ELR (cell line): ENCODE data around the gene HHAT.
"Not testable (repeated sequence)": the region's sequence is repeated elsewhere in the genome, so short reads cannot be mapped to it uniquely, and the experiment has no call there.

Source experiments
- DNase-seq: peaks from one replicate; pipeline ENCODE4 v3.0.0-alpha.2; 2015; ENCODE audit warnings: low read depth

HHAT gene

DNA sequence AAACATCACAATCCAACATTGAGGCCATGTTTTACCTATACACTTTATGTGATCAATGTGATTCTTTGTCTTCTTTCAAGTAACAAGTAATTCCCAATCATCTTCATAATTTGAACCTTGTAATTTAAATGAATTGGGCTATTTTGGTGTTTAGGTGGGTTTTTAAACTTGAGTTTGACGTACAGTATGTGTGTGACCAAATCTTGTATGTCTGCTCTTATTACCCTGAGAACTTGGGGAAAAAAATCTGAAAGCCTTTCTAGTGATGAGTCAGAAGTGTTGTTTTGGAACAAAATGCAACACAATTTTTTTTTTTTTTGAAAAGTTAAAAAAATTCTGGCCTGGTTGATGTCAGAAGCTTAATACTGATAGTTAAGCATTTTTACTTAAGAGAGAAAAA, 68.5 kb downstream of the HHAT start:
- no peak for DNase-seq

DNA sequence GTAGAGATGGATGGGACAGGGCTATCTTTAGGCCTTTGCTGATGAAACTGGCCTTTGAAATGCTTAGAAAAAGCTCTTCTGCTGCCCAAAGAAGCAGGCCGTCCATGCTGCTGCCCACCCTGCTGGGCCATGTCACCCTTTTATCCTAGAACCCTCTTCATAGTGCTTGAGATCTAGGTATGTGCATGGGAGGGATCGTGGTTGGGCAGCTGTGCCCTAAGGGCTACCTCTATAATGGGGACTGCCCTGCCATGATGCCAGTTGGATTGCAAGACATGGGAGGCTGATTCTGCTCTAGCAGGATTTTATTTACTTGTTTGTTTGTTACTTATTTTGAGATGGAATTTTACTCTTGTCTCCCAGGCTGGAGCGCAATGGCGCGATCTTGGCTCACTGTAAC, 69.0 kb downstream of the HHAT start:
- no peak for DNase-seq

DNA sequence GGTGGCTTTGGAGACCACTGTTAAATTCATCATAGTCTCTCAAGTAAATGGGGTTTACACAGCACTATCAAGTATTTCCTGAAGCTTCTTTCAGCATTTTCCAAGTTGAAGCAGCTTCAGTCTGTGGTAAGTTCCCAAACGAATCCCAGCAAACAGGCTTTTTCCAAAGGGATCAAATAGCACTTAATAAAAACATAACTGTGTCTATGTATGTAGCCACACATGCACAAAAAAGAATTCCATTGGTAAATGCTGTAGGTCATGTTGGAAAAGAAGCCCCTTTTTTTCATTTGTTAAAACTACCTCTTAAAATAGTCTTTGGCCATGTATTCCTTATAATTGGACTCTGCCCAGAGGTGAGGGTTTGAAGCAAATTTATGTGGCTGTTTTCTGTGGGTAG, 69.8 kb downstream of the HHAT start:
- no peak for DNase-seq

DNA sequence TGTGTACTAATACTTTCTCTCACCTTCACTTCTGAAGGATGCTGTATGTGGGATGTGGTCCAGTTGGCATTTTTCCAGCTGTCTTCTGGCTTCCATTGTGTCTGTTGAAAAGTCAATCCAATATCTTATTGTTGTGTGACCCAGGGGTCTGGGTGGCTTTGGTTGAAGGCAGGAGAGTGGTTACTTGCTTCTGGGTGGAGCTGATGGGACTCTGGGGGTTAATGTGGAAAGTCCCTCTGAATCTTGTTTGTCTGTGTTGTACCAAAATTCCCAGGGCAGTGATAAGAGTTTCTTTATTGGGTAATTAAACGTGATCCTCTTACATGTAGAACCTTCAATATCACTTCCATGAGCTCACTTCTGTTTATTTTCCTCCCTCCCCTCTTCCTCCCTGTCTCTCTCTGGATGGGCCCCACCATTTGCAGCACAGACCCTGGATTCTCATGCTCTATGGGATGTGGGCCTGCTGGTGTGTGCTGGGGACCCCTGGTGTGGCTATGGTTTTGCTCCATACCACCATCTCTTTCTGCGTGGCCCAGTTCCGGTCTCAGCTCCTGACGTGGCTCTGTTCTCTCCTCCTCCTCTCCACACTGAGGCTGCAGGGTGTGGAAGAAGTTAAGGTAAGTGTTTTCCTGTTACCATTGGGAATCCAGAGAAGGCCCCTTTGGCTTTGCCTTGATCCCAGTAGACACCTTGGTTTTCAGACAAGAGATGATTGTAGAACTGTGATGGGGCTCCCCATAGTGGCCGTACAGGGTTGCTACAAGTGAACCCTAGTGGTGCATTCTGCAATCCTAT, 71.5 kb downstream of the HHAT start:
- peak; percentile 83 for DNase-seq

DNA sequence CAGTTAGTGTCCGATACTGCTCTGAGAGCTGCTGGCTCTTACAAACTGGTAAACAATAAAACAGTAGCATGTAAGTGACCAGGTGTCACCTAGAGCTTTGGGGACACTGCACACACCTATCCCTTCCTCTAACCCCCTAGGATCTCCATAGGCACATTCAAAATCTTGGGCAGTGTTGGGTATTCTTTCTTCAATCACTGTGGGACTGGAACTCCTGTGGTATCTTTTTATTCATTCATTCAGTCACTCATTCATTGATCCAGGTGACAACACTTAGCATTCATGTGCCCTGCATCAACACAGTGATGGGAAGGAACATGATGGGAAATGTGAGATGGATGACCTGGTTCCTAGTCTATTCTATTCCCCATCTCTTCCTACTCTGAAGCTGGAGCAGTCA, 73.9 kb downstream of the HHAT start:
- DNase-seq, result no peak

DNA sequence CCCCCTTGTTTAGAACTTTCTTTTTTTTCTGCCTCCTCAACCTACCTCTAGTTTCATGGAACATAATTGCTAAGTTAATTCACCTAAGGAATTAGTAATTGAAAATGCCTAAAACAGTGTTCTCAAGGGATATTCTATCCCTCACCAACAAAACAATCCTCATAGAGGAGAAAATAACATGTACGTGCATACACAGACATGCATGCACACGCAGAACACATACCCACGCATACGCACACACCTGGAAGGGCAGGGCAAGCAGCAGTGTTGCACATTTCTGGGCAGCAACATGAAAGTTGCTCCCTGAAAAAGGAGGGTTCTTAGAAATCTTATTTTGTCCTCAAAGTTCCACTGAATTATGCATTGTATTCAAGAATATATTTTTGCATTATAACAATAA, 76.6 kb downstream of the HHAT start:
- DNase-seq, result no peak

DNA sequence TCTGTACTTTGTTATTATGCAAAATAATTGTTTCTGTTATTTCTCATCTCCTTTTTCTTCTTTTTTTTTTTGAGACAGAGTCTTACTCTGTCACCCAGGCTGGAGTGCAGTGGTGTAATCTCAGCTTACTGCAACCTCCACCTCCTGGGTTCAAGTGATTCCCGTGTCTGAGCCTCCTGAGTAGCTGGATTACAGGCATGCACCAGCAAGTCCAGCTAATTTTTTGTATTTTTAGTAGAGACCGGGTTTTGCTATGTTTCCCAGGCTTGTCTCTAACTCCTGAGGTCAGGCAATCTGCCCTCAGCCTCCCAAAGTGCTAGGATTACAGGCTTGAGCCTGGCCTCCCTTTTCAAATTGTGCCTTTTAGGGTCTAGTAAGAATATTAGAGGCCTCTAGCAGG, 77.6 kb downstream of the HHAT start:
- DNase-seq, result not testable (repeated sequence)

DNA sequence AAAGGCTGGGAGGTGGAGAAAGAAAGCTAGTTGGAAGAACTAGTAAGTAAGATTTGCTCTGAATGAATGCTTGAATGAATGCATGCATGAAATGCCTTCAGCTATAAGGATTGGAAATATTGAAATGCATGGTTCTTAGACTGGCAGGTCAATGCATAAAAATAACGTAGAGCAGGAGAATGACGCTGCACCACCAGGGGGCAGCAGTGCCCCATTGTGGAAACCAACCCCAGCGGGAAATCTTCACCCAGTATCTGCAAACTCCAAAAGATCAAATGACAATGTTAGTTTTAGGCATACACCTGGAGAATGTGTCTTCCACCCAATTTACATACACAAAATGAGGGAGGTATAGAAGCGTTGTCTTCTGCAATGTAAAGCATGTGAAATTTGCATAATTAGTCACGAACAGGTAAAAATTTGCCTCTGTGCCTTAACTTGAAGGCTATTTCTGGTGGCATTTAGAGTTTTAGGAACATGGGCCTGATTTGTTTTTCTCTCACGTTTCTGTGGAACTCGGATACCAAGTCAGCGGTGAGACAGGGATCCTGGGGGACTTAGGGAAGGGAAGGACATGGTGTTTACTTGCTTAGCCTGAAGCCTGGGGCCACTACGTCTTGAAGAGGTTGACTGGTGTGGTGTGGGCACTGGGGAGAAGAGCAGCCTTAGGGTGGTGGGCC, 78.6 kb downstream of the HHAT start:
- DNase-seq, result peak; percentile 72

DNA sequence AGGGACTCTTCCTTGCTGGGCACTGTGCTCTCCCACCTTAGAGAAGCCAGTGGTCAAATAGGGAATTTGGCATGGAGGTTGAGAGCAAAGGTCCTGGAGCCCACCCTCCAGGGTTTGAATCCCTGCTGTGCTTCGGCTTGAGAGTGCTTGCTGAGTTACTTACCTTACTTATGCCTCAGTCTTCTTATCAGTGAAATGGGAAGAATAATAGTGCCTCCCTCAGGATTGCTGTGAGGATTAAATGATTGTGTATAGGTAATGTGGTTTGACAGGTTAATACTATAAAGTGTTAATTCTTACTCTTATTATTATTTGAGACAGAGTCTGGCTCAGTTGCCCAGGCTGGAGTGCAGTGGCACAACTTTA, 79.2 kb downstream of the HHAT start:
- DNase-seq, result no peak

DNA sequence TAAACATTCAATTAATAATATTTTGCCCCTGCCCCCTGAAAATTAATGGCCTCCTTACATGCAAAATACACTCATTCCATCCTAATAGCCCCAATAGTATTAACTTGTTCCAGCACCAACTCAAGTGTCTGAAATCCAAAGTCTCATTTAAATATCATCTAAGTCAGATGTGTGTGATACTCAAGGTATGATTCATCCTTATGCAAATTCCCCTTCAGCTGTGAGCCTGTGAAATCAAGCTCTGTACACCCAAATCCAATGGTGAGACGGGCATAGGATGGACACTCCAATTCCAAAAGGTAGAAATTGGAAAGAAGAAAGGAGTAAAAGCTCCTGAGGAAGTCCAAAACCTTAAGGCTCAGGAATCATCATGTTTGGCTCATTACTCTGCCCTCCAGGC, 83.5 kb downstream of the HHAT start:
- no peak for DNase-seq

DNA sequence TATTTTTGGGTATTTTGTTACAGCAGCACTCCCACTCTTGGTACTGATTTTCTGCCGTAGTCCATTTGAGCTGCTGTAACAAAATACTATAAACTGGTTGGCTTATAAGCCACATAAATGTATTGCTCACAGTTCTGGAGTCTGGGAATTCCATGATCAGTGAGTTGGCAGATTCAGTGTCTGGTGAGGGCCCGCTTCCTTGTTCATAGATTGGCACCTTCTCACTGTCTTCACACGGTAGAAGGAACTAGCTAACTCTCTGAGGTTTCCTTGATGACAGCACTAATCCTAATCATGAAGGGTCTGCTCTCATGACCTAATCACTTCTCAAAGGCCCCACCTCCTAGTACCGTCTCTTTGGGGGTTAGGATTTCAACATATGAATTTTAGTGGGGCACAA, 85.2 kb downstream of the HHAT start:
- no peak for DNase-seq

DNA sequence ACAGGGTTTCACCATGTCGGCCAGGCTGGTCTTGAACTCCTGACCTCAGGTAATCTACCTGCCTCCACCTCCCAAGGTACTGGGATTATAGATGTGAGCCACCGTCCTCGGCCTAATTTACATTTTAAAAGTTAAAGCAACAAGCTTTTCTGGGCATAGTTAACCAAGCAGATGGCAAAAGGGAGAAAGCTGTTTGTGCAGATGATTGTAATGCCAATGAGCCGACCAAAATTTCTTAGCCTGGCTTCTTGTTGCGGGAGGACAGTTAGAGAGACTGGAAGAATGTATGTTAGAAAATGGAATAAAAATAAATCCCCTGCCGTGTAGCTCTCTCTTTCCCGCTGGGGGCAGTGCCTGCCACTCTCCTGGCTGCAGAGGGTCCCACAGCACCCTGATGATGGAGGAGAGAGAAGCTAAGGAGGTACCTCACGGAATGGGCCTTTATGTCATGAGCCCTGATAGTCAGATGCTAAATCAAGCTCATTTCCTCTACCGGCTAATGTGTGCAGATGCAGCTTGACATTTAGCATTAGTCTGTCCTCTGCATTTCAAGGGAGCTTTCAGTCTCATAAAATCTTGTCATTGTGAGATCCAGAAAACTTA, 87.2 kb downstream of the HHAT start:
- DNase-seq, result no peak

DNA sequence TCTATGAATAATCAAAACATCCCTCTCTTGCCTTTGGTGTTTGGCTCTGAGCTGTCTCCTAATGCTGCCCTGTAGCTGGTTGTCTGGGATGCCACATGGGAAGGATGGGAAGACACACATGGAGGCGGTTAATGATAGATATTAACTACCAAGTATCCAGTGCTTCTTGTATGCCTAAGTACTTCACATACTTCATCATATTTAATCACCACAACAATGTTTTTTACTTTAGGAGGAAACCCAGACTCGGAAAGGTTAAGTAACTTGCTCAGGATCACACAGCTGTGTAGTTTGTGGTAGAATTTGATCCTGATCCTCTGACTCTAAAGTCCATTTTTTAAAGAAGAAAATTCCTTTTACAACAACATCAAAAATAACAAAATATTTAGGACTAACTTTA, 88.0 kb downstream of the HHAT start:
- no peak for DNase-seq

DNA sequence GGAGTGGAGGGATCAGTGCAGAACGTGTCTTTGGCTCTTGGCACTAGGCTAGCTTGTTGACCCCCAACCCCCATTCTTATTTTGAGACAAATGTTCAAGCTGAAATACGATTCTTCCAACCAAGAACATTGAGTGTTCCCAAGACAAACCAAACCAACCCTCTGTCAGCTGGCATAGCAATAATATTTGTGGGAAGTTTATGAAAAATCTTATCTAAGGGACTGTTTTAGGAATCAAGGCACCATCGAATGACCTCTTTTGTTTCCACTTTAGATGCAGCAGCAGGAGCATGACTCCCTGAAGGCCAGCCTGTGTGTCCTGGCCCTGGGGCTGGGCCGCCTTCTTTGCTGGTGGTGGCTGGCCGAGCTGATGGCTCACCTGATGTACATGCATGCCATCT, 89.2 kb downstream of the HHAT start:
- no peak for DNase-seq

DNA sequence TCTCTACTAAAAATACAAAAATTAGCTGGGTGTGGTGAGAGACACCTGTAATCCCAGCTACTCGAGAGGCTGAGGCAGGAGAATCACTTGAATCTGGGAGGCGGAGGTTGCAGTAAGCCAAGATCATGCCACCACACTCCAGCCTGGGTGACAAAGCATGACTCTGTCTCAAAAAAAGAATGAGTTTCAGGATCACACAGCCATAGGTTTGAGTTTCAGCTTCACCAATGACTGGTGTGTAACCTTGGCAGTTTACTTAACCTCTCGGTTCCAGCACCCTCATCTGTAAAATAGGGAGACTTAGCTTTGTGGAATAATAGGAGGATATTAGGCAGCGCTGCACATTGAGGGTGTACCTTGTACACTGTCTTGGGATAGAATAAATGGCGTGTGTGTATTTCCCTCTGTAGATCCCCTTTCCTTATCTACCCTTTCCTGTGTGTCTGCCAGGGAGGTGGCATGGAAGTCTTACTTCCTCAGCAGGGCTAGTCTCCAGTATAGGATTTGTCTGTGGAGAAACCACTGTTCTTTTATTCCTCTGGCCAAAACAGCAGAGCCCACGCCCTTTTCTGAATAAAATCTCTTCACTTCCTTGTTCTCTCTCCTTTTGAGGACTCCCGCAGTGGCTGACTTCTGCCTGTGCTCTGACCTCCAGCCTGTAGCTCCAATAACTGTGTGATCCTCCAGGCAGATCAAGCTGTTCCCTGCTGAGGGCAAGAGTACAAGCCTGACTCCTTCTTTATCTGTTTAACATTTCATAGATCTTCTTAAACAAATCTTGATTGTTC, 90.4 kb downstream of the HHAT start:
- no peak for DNase-seq

DNA sequence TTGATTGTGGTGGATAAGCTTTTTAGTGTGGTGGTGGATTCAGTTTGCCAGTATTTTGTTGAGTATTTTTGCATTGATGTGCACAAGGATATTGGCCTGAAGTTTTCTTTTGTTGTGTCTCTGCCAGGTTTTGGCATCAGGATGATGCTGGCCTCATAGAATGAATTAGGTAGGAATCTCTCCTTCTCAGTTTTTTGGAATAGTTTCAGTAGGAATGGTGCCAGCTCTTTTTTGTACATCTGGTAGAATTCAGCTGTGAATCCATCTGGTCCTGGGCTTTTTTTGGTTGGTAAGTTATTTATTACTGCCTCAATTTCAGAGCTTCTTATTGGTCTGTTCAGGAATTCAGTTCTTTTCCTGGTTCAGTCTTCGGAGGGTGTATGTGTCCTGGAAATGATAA, 98.0 kb downstream of the HHAT start:
- not testable (repeated sequence) for DNase-seq

DNA sequence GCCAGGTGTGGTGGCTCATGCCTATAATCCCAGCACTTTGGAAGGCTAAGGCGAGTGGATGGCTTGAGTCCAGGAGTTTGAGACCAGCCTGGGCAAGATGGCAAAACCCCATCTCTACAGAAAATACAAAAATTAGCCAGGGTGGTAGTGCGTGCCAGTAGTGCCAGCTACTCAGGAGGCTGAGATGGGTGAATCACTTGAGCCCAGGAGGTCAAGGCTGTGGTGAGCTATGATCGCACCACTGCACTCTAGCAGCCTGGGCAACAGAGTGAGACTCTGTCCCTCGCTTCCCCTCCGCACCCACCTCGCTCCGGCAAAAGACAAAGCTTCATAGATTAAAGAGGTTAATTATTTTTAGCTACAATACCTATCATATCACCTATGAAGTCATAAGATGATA, 100.0 kb downstream of the HHAT start:
- DNase-seq, result no peak

DNA sequence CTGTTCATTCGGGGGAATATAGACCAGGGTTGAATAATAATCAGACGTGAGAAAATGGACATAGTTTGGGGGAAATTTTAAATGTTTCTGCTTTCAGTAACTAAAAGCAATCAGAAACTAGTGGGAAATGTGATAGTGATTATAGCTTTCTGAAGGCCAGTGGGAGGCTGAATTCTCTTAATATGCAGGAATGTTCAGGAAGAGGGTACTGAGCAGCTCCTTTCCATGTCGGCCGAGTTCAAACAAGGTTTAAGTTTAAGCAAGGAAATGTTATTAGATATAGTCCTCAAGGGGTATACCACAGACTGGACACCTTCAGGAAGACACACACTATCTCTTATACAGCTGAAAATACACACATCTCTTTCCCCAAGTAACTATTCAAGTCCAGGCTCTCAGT, 105.5 kb downstream of the HHAT start:
- DNase-seq, result no peak

DNA sequence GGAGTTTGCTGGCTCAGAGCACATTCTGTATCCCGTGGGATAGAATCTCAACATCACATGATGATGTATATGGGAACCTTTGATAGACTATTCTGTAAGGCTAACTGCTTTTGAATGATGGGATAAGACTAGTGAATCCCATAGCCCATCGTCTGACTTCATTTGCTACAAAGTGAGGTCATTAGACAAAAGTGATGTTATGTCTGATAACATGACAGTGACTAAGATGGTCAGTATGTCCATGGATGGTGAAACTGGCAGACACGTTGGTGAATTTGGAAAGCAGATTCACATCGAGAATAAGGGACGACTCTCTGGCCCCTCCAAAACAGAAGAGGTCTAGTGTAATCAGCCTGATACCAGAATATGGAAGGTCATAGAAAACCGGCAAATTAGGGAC, 108.4 kb downstream of the HHAT start:
- DNase-seq, result peak; percentile 33

DNA sequence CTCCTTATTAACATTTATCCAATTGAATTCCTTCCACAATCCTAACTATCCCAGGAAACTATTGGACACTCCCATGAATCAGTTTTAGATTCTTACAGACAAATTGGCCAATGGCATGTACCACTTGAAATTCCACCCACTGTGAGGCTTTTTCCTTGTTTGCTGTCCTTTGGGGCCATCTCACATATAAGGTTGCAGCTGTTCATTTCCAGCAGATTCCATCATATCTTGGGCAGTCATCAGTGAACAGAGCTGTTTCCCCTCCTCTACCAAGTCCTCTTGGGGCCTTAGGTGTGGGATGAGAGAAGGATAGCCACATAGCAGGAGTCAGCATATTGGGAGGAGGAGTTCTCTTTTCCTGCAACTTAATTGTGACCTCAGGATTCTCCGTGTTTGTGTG, 109.1 kb downstream of the HHAT start:
- no peak for DNase-seq

DNA sequence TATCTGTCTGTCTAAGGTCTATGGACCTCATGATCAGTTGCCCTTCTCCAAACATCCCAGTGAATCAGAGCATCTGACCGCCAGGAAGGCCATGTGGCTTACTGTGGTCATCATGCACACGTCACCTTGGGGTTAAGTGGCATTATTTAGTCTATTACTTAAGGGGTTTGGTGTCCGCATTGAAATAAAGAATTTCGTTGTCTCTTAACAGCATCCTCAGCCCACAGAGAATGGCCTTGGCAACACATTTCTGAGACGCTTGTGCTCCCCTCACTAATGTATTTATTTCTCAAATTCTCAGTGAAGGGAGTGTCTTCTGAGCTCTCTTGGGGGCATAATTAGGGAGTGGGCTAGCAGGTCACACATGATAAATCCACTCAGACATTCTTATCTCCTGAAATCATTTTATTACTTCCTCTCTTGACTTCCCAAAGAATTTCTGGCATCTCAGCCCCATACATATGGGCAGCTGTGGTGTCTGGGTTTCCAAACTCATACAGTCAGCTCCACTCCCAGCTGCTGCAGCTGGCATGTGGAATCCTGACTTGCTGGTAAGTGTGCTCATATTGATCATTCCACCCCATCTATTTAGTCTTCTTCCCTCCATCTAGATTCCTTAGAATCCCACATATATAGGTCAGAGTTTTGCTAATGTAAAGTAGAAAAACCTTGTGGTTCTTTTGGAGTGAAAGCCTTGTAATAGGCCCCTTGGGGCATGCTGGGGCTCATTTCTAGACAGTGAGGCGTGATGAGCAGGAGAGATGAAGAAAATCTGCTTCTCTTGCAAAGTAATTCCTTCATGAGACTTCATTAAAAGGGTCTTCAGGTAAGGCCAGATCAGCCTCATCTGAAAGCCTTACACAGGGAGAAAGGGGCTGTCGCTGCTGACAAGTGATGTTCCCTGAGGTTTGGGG, 110.5 kb downstream of the HHAT start:
- peak; percentile 99 for DNase-seq

DNA sequence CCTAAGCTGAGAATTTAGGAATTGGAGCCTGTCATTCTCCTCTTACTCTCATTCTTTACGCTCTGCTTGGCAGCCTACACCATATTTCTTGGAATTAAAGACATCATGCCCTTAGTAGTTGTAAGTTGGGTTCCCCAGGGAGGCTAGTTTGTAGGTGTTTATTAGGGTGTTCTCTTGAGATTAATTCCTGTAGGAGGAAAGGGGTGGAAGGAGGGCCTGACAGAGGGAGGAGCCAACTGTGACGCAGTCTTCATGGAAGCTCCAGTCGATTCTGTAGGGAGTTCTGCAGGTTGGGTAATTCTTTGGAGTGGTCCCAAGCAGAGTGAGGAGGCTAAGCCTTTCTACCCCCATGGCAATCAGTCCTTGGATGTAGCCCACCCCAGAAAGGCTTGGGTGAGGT, 111.4 kb downstream of the HHAT start:
- no peak for DNase-seq
